GM10266 (cell line): ENCODE measurements around the gene PPP1R13B.

ENCODE experiments used
- DNase-seq: peaks from one replicate; pipeline ENCODE4 v3.0.0; 2012; ENCODE audit errors: extremely low spot score
- CTCF ChIP-seq: IDR thresholded peaks from 2 replicates; pipeline ENCODE4 v1.5.1; 2012; ENCODE audit warnings: mild to moderate bottlenecking, low read depth; ENCODE audit not compliant: control insufficient read depth, insufficient read depth; ENCODE audit errors: missing control alignments

PPP1R13B gene

GRCh38 chr14:103721334-103722120 lies 125.8 kb downstream of the PPP1R13B start:
- no peak for TF ChIP-seq CTCF
- no peak for DNase-seq

GRCh38 chr14:103719751-103720150 lies 127.6 kb downstream of the PPP1R13B start:
- no peak for TF ChIP-seq CTCF

GRCh38 chr14:103718572-103718971 lies 128.8 kb downstream of the PPP1R13B start:
- no peak for DNase-seq
- TF ChIP-seq CTCF = no peak

More at GRCh38 chr14:103719751-103720150, 127.6 kb downstream of the PPP1R13B start:
- no peak for DNase-seq

- no peak for TF ChIP-seq CTCF
- DNase-seq = no peak
These were observed 130.4 kb downstream of the PPP1R13B start for GRCh38 chr14:103716899-103717411.

GRCh38 chr14:103716091-103716801 lies 131.1 kb downstream of the PPP1R13B start:
- no peak for TF ChIP-seq CTCF
- peak; percentile 64 for DNase-seq

- TF ChIP-seq CTCF = no peak
- DNase-seq = peak; percentile 100
These were observed 132.0 kb downstream of the PPP1R13B start, which contains the start of the genes XRCC3 and ZFYVE21 for GRCh38 chr14:103715052-103716000. TSS of gene XRCC3 (minus strand) at chr14:103715451. CDS start at chr14:103711087, 4,364 bp downstream. TSS of gene ZFYVE21 (plus strand) at chr14:103715810. CDS start at chr14:103715842, 32 bp downstream.
